HCT116 (cell line): ENCODE data around the gene KRCC1. TPM values are rescaled to one million over a fixed set of nuclear protein-coding genes. Genes with fewer than 3 reads are reported as not detected.

ENCODE experiments used
- ATAC-seq: fragments of 200-7000 bp; cut with Tn5 transposase; 2 replicates; pipeline ENCODE4 v1.9.1; 2020; ENCODE audit warnings: mild to moderate bottlenecking, moderate library complexity
- BruUV-seq: library from RNA; stranded (reverse); fragments of 400-500 nt; replicated peaks from 2 replicates; lab custom pipeline; 2021; lab: Mats Ljungman, UMichigan
- CTCF ChIA-PET: fragments of 300-600 bp; sonication (Branson Sonifier 250); formaldehyde crosslinking; loops from one replicate; lab custom pipeline; 2021; ENCODE audit warnings: antibody characterized with exemption; lab: Charles Lee
- POLR2A ChIA-PET: fragments of 300-600, 350-600 bp; sonication (Branson Sonifier 250); formaldehyde crosslinking; loops from one replicate; lab custom pipeline; 2021; ENCODE audit warnings: antibody characterized with exemption; lab: Charles Lee
- RAD21 ChIA-PET, 2 experiments: fragments of 300-600 bp; sonication (Branson Sonifier 250); formaldehyde crosslinking; loops; one replicate each; lab custom pipeline; 2023; ENCODE audit warnings: low total read pairs in 2 of 2; ENCODE audit not compliant: uncharacterized antibody in 2 of 2, unreplicated experiment in 2 of 2, low non-redundant PET in 1 of 2; lab: Charles Lee
- DNase-seq: peaks from one replicate; pipeline ENCODE4 v3.0.0-alpha.2; 2010; ENCODE audit warnings: low read depth, low spot score
- H2AFZ ChIP-seq: fragments of 200-600 bp; shearing (Covaris generic), sonication (generic); 2 replicates; pipeline ENCODE4 v1.6.1; 2017; ENCODE audit warnings: low read depth, mixed run types, mixed read lengths, antibody characterized with exemption, low read length; ENCODE audit not compliant: poor library complexity, severe bottlenecking
- H3K27ac ChIP-seq: 2 replicates; pipeline ENCODE4 v1.5.1; 2012; ENCODE audit warnings: low read depth, low read length
- H3K27me3 ChIP-seq: fragments of 200-600 bp; sonication (generic); 2 replicates; pipeline ENCODE4 v1.6.1; 2016; ENCODE audit warnings: mixed run types, low read length, mixed read lengths; ENCODE audit not compliant: insufficient read depth
- H3K36me3 ChIP-seq, 2 experiments: fragments of 200-500 bp in 1 of 2; fragments of 200-600 bp in 1 of 2; sonication (Bioruptor generic) in 1 of 2; sonication (generic) in 1 of 2; 2 replicates each; pipeline versions ENCODE4 v1.5.1 to v1.6.1; 2014 to 2016; ENCODE audit warnings: low read length in 2 of 2, inconsistent platforms in 1 of 2, mixed read lengths in 1 of 2, mixed run types in 1 of 2; ENCODE audit not compliant: insufficient read depth in 2 of 2, control insufficient read depth in 1 of 2
- H3K4me1 ChIP-seq, 2 experiments: fragments of 200-600 bp in 1 of 2; sonication (generic) in 1 of 2; 2 replicates each; pipeline versions ENCODE4 v1.5.1 to v1.6.1; 2012 to 2017; ENCODE audit warnings: low read length in 2 of 2, inconsistent platforms in 1 of 2, mild to moderate bottlenecking in 1 of 2, mixed read lengths in 1 of 2, mixed run types in 1 of 2, moderate library complexity in 1 of 2; ENCODE audit not compliant: insufficient read depth in 2 of 2, control insufficient read depth in 1 of 2
- H3K4me2 ChIP-seq: fragments of 200-600 bp; sonication (generic); 2 replicates; pipeline ENCODE4 v1.6.1; 2017; ENCODE audit warnings: mixed run types, low read length, mixed read lengths
- H3K4me3 ChIP-seq, 2 experiments: fragments of 200-600 bp in 1 of 2; sonication (generic) in 1 of 2; replicated peaks in 1 of 2; 2 replicates each; pipeline ENCODE4 v1.5.1; 2011 to 2016; ENCODE audit warnings: low read length in 2 of 2, control low read depth in 1 of 2, low read depth in 1 of 2, mild to moderate bottlenecking in 1 of 2, mixed read lengths in 1 of 2, mixed run types in 1 of 2
- H3K79me2 ChIP-seq: fragments of 200-600 bp; sonication (generic); 2 replicates; pipeline ENCODE4 v1.6.1; 2017; ENCODE audit warnings: mild to moderate bottlenecking, mixed run types, low read length, moderate library complexity, mixed read lengths; ENCODE audit not compliant: insufficient read depth
- H3K9ac ChIP-seq: fragments of 200-600 bp; sonication (generic); 2 replicates; pipeline ENCODE4 v1.6.1; 2016; ENCODE audit warnings: low read length, mixed read lengths
- H3K9me2 ChIP-seq: fragments of 200-600 bp; sonication (generic), shearing (Covaris generic); 2 replicates; pipeline ENCODE4 v1.6.1; 2017; ENCODE audit warnings: mixed run types, mild to moderate bottlenecking, moderate library complexity; ENCODE audit not compliant: insufficient read depth
- H3K9me3 ChIP-seq, 2 experiments: fragments of 200-500 bp in 1 of 2; fragments of 200-600 bp in 1 of 2; sonication (Bioruptor generic) in 1 of 2; sonication (generic) in 1 of 2; 2 replicates each; pipeline ENCODE4 v1.6.1; 2014 to 2017; ENCODE audit warnings: low read length in 2 of 2, mixed read lengths in 2 of 2, inconsistent platforms in 1 of 2, low read depth in 1 of 2, mild to moderate bottlenecking in 1 of 2, mixed run types in 1 of 2, moderate library complexity in 1 of 2; ENCODE audit not compliant: control insufficient read depth in 1 of 2, insufficient read depth in 1 of 2
- H4K20me1 ChIP-seq: fragments of 200-600 bp; sonication (generic), shearing (Covaris generic); 2 replicates; pipeline ENCODE4 v1.6.1; 2017; ENCODE audit warnings: mixed run types, mild to moderate bottlenecking, moderate library complexity; ENCODE audit not compliant: insufficient read depth
- CBX3 ChIP-seq: IDR thresholded peaks from 2 replicates; pipeline ENCODE4 v1.6.1; 2012; ENCODE audit warnings: low read depth
- CEBPB ChIP-seq: IDR thresholded peaks from 2 replicates; pipeline ENCODE4 v1.6.1; 2012; ENCODE audit warnings: low read depth
- CTCF ChIP-seq, 3 experiments: fragments of 200-600 bp in 1 of 3; sonication (generic) in 1 of 3; IDR thresholded peaks in 2 of 3; conservative IDR thresholded peaks in 1 of 3; 2 replicates each; pipeline ENCODE4 v1.5.1; 2012 to 2017; ENCODE audit warnings: low read depth in 2 of 3, low read length in 2 of 3, antibody characterized with exemption in 1 of 3, borderline replicate concordance in 1 of 3, control low read depth in 1 of 3, mild to moderate bottlenecking in 1 of 3, mixed read lengths in 1 of 3, mixed run types in 1 of 3, moderate library complexity in 1 of 3; ENCODE audit not compliant: insufficient read depth in 1 of 3
- ELF1 ChIP-seq: IDR thresholded peaks from 2 replicates; pipeline ENCODE4 v1.6.1; 2012; ENCODE audit warnings: low read depth, borderline replicate concordance
- EZH2 ChIP-seq: fragments of 200-600 bp; sonication (generic); IDR thresholded peaks from 2 replicates; pipeline ENCODE4 v1.6.1; 2017; ENCODE audit warnings: antibody characterized with exemption, mixed run types
- EZH2phosphoT487 ChIP-seq: fragments of 200-600 bp; IDR thresholded peaks from 2 replicates; pipeline ENCODE4 v1.6.1; 2018; ENCODE audit warnings: antibody characterized with exemption, borderline replicate concordance
- POLR2AphosphoS5 ChIP-seq: IDR thresholded peaks from 2 replicates; pipeline ENCODE4 v1.6.1; 2011; ENCODE audit warnings: mild to moderate bottlenecking, low read depth, low read length, moderate library complexity
- RAD21 ChIP-seq: IDR thresholded peaks from 2 replicates; pipeline ENCODE4 v1.6.1; 2012; ENCODE audit warnings: low read depth, mild to moderate bottlenecking
- REST ChIP-seq: IDR thresholded peaks from 2 replicates; pipeline ENCODE4 v1.6.1; 2012; ENCODE audit warnings: low read depth
- SRF ChIP-seq: IDR thresholded peaks from 2 replicates; pipeline ENCODE4 v1.6.1; 2012; ENCODE audit warnings: low read depth
- TCF7L2 ChIP-seq: IDR thresholded peaks from 2 replicates; pipeline ENCODE4 v1.7.0; 2011; ENCODE audit warnings: borderline replicate concordance, inconsistent platforms; ENCODE audit not compliant: insufficient read depth, insufficient read length; ENCODE audit errors: extremely low read depth
- ZBTB33 ChIP-seq: IDR thresholded peaks from 2 replicates; pipeline ENCODE4 v1.6.1; 2011; ENCODE audit warnings: mild to moderate bottlenecking, low read length, moderate library complexity; ENCODE audit not compliant: insufficient replicate concordance; ENCODE audit errors: extremely low read depth
- intact Hi-C: fragments of 100-400 bp; cut with micrococcal nuclease; formaldehyde crosslinking; loops from 2 replicates; pipeline ENCODE4 v1.10.0; 2022
- total RNA-seq: library from RNA; stranded (reverse); gene quantifications from one replicate; pipeline ENCODE4 v1.2.1, GENCODE V29; 2021; ENCODE audit not compliant: unreplicated experiment
- TF ChIP-seq, protein P1 (sequence below): IDR thresholded peaks from 2 replicates; pipeline ENCODE4 v1.6.1; 2012

The KRCC1 gene
- total RNA-seq, 1 experiment from 2014 or later, result 5.8 TPM

GRCh38 chr2:88096708-88097107 lies 41.1 kb upstream of the KRCC1 start:
- Histone ChIP-seq H3K9me3 (no peaks in the 10 kb centered on the region), H3K27ac (no peak overlapping the region), H3K9me2 (no peaks in the 10 kb centered on the region), H3K4me2 (no peak overlapping the region), H3K27me3 (no peaks in the 10 kb centered on the region), H2AFZ (no peak overlapping the region), H3K36me3 (no peaks in the 10 kb centered on the region), H3K79me2 (no peaks in the 10 kb centered on the region), H3K4me3 (no peak overlapping the region), H3K4me1 (no peaks in the 10 kb centered on the region), H3K9ac (no peak overlapping the region), H4K20me1 (no peaks in the 10 kb centered on the region)
- ChIA-PET POLR2A (no interaction called here), CTCF (interaction anchor here (1.1 kb wide), 1 partner anchor 36 kb away, joined by 3 read pairs; no protein-coding TSS in a partner anchor), RAD21 (no interaction called here)
- BruUV-seq, result no TSS peak
- no peak for ATAC-seq
- intact Hi-C loops, result no loop called here
- no peak for DNase-seq
- no peak for TF ChIP-seq CTCF (IDR thresholded peaks at IDR 0.05 in 2 of 3, conservative IDR thresholded peaks at IDR 0.05 in 1 of 3; ENCODE audit: borderline replicate concordance in 1 of 3, insufficient read depth in 1 of 3, low read depth in 2 of 3, low read length in 2 of 3)
- no peak for TF ChIP-seq SRF
- TF ChIP-seq ZBTB33, result no peak
- no peak for TF ChIP-seq CEBPB
- TF ChIP-seq CBX3, result no peak
- TF ChIP-seq EZH2, result no peak
- TF ChIP-seq EZH2phosphoT487, result no peak
- TF ChIP-seq POLR2AphosphoS5, result no peak
- TF ChIP-seq TCF7L2, result no peak
- no peak for TF ChIP-seq ELF1
- TF ChIP-seq REST, result no peak
- TF ChIP-seq, protein P1, sequence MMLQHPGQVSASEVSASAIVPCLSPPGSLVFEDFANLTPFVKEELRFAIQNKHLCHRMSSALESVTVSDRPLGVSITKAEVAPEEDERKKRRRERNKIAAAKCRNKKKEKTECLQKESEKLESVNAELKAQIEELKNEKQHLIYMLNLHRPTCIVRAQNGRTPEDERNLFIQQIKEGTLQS, result no peak
- TF ChIP-seq RAD21, result no peak
